ENCODE results near the gene AGRN. TPM values are rescaled to one million over a fixed set of nuclear protein-coding genes. Genes with fewer than 3 reads are reported as not detected.

The AGRN gene
- total RNA-seq, 1 donor: 30.0 TPM

GRCh38 chr1:1021920-1022259 is 2.0 kb downstream of the AGRN start:
- no peaks in the 10 kb centered on the region for H3K36me3 ChIP-seq (ENCODE audit: insufficient read depth, low read length)
- no peak overlapping the region for H2AFZ ChIP-seq (ENCODE audit: low read length)
- no peaks in the 10 kb centered on the region for H3K9me3 ChIP-seq (ENCODE audit: low read depth, low read length)
- no peak for DNase-seq (ENCODE audit: insufficient read length, low spot score, missing footprints)
- TF ChIP-seq CTCF (IDR thresholded peaks at IDR 0.05; ENCODE audit: extremely low read depth, low read depth, low read length): no peak
- no peak overlapping the region for H3K4me2 ChIP-seq (ENCODE audit: insufficient read depth, low read length)
- H3K27me3 ChIP-seq (ENCODE audit: insufficient read depth, low read length): no peaks in the 10 kb centered on the region
- H3K79me2 ChIP-seq (ENCODE audit: insufficient read depth, low read length): no peaks in the 10 kb centered on the region
- peaks cover 4% of the 10 kb centered on the region for H4K20me1 ChIP-seq (ENCODE audit: insufficient read depth, low read length)
- no peak overlapping the region for H3K4me3 ChIP-seq (ENCODE audit: insufficient read depth, low read length)
- H3K27ac ChIP-seq (ENCODE audit: low read depth, low read length): no peak overlapping the region
- peaks cover 3% of the 10 kb centered on the region for H3K4me1 ChIP-seq (ENCODE audit: insufficient read depth, low read length)

GRCh38 chr1:1022302-1023009 is 2.5 kb downstream of the AGRN start:
- H3K4me2 ChIP-seq (ENCODE audit: insufficient read depth, low read length): no peak overlapping the region
- no peak overlapping the region for H2AFZ ChIP-seq (ENCODE audit: low read length)
- H3K36me3 ChIP-seq (ENCODE audit: insufficient read depth, low read length): no peaks in the 10 kb centered on the region
- H3K9me3 ChIP-seq (ENCODE audit: low read depth, low read length): no peaks in the 10 kb centered on the region
- H3K4me1 ChIP-seq (ENCODE audit: insufficient read depth, low read length): peaks cover 3% of the 10 kb centered on the region
- H3K79me2 ChIP-seq (ENCODE audit: insufficient read depth, low read length): no peaks in the 10 kb centered on the region
- H4K20me1 ChIP-seq (ENCODE audit: insufficient read depth, low read length): peaks cover 4% of the 10 kb centered on the region
- TF ChIP-seq CTCF (IDR thresholded peaks at IDR 0.05; ENCODE audit: extremely low read depth, low read depth, low read length): no peak
- no peak overlapping the region for H3K27ac ChIP-seq (ENCODE audit: low read depth, low read length)
- no peak for DNase-seq (ENCODE audit: insufficient read length, low spot score, missing footprints)
- no peak overlapping the region for H3K4me3 ChIP-seq (ENCODE audit: insufficient read depth, low read length)
- no peaks in the 10 kb centered on the region for H3K27me3 ChIP-seq (ENCODE audit: insufficient read depth, low read length)

GRCh38 chr1:1023700-1024099 is 3.8 kb downstream of the AGRN start:
- no peaks in the 10 kb centered on the region for H3K79me2 ChIP-seq (ENCODE audit: insufficient read depth, low read length)
- H3K4me1 ChIP-seq (ENCODE audit: insufficient read depth, low read length): peaks cover 3% of the 10 kb centered on the region
- H3K9me3 ChIP-seq (ENCODE audit: low read depth, low read length): no peaks in the 10 kb centered on the region
- H3K27ac ChIP-seq (ENCODE audit: low read depth, low read length): no peak overlapping the region
- no peak overlapping the region for H2AFZ ChIP-seq (ENCODE audit: low read length)
- no peak for DNase-seq (ENCODE audit: insufficient read length, low spot score, missing footprints)
- H3K36me3 ChIP-seq (ENCODE audit: insufficient read depth, low read length): no peaks in the 10 kb centered on the region
- TF ChIP-seq CTCF (IDR thresholded peaks at IDR 0.05; ENCODE audit: extremely low read depth, low read depth, low read length): no peak
- no peak overlapping the region for H3K4me2 ChIP-seq (ENCODE audit: insufficient read depth, low read length)
- peaks cover 4% of the 10 kb centered on the region for H4K20me1 ChIP-seq (ENCODE audit: insufficient read depth, low read length)
- H3K27me3 ChIP-seq (ENCODE audit: insufficient read depth, low read length): no peaks in the 10 kb centered on the region
- H3K4me3 ChIP-seq (ENCODE audit: insufficient read depth, low read length): no peak overlapping the region

DNA sequence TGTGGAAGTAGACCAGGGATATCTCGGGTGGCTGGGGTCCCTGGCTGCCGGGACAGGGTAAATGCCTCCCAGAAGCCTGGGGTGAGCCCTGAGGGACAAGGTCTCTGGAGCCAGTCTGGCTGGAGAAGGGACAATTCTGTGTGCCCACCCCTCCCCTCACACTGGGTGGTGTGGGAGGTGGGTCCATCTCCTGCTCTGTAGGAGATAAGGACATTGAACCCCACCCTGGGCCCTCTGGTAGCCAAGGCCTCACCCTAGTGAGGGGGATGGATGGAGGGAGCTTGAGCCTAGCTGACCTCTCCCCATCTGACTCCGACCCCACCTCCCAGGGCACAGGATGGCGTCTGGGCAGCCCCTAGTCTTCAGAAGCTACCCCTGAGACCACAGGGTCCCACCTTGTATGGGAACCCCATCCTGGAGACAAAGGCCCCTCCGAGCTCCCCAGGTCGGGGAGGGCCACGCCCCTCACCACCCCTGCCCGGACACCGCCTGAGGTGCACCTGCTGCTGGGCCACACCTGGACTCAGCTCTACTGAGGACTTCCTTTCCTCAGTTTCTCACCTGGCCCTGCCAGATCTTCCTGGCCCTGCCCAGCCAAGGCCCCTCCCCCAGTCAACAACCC is 4.3 kb downstream of the AGRN start:
- Histone ChIP-seq H3K4me3 (ENCODE audit: insufficient read depth, low read length) (no peak overlapping the region), H3K79me2 (ENCODE audit: insufficient read depth, low read length) (no peaks in the 10 kb centered on the region), H4K20me1 (ENCODE audit: insufficient read depth, low read length) (peaks cover 4% of the 10 kb centered on the region), H3K4me2 (ENCODE audit: insufficient read depth, low read length) (no peak overlapping the region), H2AFZ (ENCODE audit: low read length) (no peak overlapping the region), H3K9me3 (ENCODE audit: low read depth, low read length) (no peaks in the 10 kb centered on the region), H3K36me3 (ENCODE audit: insufficient read depth, low read length) (no peaks in the 10 kb centered on the region), H3K27ac (ENCODE audit: low read depth, low read length) (no peak overlapping the region), H3K4me1 (ENCODE audit: insufficient read depth, low read length) (peaks cover 3% of the 10 kb centered on the region), H3K27me3 (ENCODE audit: insufficient read depth, low read length) (no peaks in the 10 kb centered on the region)
- no peak for TF ChIP-seq CTCF (IDR thresholded peaks at IDR 0.05; ENCODE audit: extremely low read depth, low read depth, low read length)
- no peak for DNase-seq (ENCODE audit: insufficient read length, low spot score, missing footprints)

Measured in osteoblast (primary cell).